EH (cell line): ENCODE results near the gene SLC16A1.
"Not testable (repeated sequence)": the region's sequence is repeated elsewhere in the genome, so short reads cannot be mapped to it uniquely, and the experiment has no call there.

Experiments
- DNase-seq: peaks from one replicate; pipeline ENCODE4 v3.0.0-alpha.2; 2015; ENCODE audit warnings: low read depth

SLC16A1 gene

DNA sequence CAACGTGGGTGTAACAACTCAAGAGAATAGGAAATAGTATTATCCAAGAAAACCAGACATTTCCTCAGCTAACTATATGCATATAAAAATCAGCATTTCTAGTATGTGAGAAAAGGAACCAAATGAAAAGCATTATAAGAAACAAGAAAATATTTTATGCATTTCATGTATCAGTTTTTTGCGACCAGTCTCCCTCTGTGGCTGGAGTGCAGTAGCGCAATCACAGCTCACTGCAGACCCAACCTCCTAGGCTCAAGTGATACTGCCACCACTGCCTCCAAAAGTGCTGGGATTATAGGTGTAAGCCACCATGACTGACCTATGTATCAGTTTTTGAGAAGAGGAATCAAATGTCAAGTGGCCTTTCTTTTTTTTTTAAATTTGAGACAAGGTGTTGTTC, 31.0 kb downstream of the SLC16A1 start:
- no peak for DNase-seq

DNA sequence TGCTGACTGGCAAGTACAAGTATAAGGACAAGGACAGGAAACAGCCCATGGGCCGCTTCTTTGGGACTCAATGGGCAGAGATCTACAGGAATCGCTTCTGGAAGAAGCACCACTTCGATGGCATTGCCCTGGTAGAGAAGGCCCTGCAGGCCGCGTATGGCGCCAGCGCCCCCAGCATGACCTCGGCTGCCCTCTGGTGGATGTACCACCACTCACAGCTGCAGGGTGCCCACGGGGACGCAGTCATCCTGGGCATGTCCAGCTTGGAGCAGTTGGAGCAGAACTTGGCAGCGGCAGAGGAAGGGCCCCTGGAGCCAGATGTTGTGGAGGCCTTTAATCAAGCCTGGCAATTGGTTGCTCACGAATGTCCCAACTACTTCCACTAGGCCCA, 32.0 kb downstream of the SLC16A1 start:
- no peak for DNase-seq

DNA sequence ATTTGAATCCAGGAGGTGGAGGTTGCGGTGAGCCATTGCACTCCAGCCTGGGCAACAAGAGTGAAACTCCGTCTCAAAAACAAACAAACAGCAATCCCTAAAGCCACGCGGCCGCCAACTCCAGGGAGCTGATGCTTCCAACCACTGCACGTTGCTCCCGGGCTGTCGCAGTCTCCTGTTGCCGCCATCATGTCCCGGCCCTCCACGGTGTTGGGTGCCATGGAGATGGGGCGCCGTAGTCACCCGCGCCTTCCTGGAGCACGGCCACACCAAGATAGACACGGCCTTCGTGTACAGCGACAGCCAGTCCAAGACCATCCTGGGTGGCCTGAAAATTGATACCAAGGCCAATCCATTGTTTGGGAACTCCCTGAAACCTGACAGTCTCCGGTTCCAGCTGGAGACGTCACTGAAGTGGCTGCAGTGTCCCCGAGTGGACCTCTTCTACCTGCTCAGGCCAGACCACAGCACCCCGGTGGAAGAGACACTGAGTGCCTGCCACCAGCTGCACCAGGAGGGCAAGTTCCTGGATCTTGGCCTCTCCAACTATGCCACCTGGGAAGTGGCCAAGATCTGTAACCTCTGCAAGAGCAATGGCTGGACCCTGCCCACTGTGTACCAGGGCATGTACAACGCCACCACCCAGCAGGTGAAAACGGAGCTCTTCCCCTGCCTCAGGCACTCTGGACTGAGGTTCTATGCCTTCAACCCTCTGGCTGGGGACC, 32.6 kb downstream of the SLC16A1 start:
- DNase-seq: no peak

DNA sequence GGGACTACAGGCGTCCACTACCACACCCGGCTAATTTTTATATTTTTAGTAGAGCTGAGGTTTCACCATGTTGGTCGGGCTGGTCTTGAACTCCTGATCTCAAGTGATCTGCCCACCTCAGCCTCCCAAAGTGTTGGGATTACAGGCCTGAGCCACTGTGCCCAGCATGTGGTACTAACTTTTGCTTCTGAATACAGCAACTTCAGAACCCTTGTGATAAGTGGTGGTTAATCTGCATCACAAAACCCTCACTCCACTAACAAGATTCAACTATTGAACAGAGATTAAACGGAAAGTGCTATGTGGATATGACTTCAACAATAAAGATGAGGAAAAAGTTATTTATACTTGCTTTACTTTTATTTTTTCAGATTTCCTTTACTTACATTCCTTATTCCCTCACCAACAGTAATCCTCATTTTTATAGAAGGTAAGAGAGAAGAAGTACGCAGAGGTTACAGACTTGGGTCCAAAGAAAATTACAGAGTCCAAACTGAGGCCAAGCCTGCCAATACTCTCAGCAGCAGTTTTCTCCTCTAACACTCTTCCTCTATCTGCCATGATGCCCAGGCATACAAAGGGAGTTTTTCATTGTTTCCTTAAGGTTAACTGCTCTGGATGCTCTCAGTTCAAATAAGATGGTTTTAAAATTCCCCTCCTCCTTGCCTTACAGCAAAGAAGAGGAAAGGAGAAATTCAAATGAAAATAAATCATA, 44.3 kb downstream of the SLC16A1 start:
- DNase-seq: no peak

DNA sequence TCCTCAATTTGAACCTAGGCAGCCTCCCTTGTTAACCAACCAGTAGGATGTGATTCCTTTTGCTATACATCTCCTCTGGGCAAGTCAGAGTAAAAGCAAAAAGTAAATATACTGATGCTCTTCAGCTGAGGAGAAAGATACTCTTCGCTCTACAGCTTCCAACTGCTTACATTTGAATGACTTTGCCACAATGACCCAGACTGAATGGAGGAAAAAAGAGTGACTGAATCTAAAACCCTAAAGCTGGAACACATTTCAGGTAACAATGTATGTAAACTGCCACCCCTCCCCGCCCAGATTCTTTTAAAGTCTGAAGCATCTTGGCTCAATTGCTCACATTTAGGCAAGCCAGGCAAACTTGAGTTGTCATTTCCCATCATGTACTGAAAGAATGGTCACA, 46.1 kb downstream of the SLC16A1 start:
- no peak for DNase-seq

DNA sequence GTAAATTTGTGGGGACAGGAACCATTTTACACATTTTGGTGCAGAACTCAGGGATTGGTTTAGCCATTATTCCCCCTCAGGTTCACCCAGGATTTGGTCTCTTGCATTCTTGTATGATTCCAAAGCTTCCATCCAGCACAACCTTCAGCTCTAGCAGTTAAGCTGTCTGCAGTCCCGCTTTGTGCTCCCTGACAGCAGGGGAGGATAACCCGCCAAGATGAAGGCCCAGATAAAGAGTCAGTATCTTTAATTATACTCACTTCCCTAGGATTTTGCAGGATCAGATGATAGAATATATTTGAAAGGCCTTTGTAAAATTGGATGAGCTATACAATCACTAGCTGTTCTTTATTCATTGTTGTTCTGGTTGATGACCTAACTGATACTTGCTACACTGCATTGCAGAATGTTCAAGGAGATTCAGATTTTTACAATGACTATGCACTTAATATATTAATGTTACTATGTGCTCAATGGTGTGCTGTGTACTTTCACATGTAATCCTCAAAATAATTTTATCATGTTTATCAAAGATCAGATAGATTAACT, 49.8 kb downstream of the SLC16A1 start:
- DNase-seq: peak; percentile 16

DNA sequence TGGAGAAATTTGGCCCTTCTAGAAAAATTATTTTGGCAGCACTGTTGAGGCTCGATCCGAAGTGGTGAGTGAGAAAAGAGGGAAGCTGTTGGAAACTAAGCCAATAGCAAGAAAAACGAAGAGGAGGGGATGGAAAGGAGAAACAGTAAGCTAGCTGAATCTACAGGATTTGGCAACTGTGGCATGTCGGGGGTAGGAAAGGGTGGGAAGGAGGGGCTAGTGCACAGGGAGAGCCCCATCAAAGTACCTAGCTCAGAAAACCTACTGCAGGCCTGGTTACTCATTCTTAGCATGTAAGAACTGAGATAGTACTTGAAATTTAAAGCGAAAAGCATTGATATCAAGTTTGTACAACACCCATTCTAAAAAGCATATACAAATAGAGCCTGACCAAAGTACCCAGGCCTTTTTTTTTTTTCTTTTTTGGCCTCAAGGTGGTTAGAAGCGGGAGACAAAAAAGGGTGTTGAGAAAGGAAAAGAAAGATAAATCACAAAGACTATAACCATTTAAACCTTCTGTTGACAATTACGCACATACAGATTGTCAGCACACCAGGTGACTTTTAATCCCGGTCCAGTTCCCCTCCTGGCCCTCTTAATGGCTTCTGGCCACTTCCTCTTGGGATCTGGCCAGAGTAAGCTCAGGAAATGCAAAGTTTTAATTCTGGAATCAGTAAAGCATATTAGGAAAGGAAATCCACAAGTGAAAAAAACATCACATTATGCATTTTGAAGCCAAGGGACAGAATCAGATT, 50.4 kb downstream of the SLC16A1 start:
- DNase-seq: peak; percentile 35

DNA sequence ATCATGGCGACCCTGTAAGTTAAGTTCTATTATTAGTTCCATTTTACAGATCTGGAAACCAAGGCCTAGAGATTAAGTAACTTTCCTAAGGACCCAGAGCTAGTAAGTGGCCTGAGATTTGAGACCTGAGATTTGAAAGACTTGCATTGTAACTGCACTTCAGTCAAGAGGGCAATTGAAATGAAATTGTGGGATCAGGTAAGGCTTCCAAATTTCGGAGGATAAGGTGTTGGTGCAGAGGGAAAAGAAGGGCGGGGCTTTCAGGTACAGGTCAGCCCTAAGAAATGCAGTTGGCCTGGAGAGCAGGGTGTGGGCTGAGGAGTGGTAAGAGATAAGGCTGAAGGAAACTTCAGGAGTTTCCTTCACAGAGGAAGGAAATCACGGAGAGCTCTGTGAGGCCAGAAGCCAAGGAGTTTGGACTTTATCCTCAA, 51.1 kb downstream of the SLC16A1 start:
- no peak for DNase-seq

DNA sequence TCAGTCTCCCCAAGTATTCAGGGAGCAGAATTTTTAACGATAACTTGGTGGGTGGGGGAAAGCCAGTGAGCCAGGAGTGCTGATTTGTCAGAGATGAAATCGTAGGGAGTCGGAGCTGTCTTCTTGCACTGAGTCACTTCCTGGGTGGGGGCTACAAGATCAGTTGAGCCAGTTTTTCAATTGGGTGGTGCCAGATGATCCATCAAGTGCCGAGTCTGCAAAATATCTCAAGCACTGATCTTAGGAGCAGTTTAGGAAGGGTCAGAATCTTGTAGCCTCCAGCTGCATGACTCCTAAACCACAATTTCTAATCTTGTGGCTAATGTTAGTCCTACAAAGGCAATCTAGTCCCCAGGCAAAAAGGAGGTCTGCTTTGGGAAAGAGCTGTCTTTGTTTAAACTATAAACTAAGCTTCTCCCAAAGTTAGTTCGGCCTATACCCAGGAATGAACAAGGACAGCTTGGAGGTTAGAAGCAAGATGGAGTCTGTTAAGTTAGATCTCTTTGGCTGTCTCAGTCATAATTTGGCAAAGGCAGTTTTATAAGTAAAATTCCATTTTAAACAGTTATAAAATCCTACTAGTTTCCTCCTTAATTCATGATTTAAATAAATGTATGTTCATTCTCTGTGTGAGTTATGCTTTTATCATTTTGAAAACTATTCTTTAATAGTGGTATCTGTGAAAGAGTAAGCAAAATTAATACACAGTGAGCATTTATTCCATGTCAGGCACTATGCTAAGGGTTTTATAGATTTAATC, 51.7 kb downstream of the SLC16A1 start:
- peak; percentile 94 for DNase-seq

DNA sequence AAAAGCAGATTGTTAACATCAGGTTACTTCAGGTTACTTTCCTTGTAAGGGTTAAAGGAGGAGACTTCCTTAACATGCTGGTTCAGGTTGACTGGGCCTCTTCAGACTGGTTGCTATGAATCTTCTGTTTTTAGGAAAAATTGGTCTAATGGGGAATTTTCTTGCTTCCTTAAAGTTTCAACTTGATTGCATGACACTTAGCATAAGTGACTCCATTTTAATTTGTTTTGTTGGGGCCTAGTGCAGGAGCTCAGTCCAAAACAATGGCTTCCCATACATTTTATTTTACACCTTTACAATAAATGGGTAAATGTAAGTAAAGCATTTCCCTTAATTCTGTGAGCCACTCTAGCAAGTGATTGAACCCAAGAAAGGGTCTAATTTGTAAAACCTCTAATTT, 53.8 kb downstream of the SLC16A1 start:
- DNase-seq: no peak

DNA sequence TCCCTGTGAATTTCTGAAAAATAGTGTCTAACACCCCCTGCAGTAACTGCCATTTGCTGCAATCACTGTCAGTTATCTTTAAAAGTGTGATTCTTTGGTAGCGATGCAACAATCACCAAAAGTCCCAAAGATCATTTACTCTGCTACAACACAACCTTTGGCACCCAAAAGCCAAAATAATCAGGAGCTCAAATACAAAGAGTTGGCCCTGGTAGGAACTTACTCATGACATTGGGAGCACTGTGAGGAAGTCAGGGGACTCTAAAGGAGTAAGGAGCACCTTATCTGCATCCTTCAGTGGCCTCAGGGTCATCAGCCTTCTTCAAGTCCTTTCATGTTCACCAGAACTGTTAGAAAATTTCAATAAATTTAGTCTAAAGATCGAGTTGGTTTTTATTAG, 54.6 kb downstream of the SLC16A1 start:
- DNase-seq: no peak

DNA sequence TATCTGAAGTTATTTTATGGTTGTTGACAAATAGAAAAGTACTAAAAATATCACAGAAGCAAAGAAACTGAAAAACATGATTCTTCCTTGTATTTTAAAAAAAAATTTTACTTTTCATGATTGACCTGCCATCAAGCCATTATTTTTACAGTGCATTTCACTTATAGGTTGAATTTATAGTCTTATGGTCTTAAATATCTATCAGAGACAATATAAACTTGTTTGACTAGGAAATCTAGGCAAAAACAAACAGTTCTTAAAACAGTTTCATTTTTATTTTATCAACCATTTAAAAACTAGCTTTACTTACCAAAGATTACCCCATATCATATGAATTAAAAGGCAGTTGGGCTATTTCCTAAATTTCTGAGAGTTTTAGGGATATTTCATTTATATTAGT, 59.2 kb downstream of the SLC16A1 start:
- no peak for DNase-seq

DNA sequence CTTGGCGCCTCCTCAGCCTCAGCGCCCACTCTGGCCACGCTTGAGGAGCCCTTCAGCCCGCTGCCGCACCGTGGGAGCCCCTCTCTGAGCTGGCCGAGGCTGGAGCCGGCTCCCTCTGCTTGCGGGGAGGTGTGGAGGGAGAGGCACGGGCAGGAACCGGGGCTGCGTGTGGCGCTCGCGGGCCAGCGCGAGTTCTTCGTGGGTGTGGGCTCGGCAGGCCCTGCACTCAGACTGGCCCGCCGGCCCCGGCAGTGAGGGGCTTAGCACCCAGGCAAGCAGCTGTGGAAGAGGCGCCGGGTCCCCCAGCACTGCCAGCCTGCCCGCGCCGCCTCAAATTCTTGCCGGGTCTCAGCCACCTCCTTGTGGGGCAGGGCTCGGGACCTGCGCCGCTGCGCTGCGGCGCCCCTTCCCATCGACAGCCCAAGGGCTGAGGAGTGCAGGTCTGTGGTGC, 61.4 kb downstream of the SLC16A1 start:
- no peak for DNase-seq

DNA sequence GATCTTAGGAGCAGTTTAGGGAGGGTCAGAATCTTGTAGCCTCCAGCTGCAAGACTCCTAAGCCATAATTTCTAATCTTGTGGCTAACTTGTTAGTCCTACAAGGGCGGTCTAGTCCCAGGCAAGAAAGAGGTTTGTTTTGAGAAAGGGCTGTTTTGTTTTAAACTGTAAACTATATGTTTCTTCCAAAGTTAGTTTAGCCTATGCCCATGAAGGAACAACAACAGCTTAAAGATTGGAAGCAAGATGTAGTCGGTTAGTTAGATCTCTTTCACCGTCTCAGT, 62.0 kb downstream of the SLC16A1 start:
- no peak for DNase-seq

DNA sequence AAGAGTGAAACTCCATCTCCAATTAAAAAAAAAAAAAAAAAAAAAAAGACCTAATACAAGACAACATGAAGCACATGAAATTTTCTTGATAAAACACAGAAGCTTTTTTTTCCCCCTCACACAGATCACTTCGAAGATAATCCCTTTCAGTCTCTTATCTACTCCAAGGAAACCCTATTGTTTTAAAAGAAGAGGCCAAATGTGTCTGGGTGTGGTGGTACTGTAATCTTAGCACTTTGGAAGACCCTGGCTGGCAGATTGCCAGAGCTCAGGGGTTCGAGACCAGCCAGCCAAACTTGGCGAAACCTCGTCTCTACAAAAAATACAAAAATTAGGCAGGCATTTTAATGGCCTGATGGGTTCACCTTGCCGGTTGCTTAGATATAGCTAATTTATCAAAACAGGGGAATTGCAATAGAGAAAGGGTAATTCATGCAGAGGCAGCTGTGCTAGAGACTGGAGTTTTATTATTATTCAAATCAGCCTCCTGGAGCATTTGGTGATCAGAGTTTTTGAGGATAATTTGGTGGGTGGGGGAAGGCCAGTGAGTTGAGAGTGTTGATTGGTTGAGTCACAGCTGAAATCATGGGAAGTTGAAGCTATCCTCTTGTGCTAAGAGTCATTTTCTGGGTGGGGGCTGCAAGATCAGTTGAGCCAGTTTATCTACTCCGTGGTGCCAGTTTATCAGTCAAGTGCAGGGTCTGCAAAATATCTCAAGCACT, 62.5 kb downstream of the SLC16A1 start:
- DNase-seq: no peak

DNA sequence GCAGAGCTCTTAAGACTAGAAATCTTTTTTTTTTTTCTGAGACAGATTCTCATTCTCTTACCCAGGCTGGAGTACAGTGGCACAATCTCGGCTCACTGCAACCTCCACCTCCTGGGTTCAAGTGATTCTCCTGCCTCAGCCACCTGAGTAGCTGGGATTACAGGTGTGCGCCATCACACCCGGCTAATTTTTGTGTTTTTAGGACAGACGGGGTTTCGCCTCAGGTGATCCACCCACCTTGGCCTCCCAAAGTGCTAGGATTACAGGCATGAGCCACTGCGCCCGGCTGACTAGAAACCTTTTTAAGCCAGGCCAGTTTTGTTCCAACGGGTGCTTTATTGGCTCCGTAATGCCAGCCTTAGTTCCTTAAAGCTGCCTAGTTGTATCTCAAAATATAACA, 66.1 kb downstream of the SLC16A1 start:
- DNase-seq: not testable (repeated sequence)

DNA sequence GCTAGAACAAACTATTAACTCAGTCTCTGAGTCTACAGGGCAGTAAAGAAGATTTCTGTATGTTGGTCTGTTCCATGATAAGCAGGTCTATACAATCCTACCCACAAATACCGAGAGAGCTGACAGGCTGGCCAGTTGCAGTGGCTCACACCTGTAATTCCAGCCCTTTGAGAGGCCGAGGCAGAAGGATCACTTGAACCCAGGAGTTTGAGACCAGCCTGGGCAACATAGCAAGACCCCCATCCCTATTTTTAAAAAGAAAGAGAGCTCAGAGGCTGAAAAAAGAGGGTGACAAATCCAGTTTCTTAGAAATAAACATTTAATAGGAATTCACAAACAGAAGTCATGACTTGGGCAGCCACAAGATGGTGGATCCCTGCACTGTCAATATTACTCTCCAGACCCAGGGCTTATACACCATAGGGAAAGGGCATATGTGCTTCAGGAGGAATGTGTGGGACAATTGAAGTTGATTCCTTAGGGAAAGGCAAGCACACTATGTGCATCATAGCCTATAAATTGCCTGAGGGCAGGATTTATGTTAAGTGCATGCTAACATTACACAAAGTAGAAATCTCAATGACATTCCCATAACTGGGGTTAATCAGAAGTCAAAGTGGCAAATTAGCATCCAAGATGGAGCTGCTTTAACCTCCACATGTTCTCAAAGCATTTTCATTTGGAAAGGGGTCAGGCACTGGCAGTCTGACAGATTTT, 66.8 kb downstream of the SLC16A1 start:
- no peak for DNase-seq

DNA sequence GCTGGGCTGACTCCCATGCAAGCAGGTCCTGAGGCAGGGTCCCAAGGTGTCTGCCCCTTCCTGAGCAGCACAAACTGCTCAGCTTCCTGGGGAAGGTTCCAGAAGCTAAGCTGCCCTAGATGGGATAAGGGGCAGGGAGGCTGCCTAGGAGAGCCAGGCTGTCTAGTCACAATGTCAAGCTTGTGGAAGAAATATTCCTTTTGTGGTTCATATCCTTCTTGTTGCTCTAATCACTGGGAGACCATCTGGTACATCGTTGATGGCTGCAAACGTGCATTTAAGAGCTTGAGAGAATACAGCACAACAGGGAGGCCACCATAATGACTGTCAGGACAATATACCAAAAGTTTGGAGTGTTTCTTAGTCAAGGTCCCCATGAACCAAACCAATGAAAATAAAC, 67.4 kb downstream of the SLC16A1 start:
- DNase-seq: no peak

DNA sequence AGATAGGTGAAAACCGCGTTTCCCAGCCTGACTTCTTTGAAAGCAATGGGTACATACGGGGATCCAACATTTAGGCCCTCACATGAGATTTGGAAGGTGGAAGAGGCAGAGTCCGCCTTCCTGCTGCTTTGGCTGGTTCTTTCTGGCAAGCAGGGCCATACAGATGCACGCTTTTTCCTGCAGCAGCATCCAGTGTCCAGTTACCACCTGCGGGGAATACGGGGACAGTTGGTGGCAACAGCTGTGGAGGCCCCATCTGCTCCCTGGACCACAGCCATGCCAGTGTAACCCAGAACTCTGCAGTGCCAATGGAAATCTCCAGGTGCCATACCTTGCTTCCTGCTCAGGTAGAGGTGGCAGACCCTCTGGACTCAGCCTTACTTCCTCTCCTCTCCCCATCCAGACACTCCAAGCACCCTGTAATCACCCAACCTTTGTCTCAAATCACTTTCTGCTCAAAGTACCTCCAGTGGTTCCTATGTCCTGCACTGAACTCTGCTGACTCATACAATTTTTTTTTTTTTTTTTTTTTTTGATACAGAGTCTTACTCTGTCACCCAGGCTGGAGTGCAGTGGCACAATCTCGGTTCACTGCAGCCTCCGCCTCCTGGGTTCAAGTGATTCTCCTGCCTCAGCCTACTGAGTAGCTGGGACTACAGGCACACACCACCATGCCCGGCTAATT, 68.3 kb downstream of the SLC16A1 start:
- peak; percentile 33 for DNase-seq

DNA sequence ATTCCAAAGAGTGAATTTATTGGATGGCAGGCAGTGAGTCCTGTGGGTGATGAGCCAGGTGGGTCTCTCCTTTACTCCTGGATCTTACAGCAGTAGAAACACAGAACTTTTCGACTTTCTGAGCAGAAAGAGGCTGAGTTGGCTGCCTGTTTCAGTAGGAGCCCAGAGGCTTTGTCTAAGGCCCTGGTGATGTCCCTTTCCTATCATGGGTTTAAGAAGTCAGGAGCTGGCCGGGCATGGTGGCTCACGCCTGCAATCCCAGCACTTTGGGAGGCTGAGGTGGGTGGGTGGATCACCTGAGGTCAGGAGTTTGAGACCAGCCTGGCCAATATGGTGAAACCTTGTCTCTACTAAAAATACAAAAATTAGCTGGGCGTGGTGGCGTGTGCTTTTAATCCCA, 71.0 kb downstream of the SLC16A1 start:
- not testable (repeated sequence) for DNase-seq
